Keratinocyte (primary cell): ENCODE results near the gene UQCC2. TPM values are rescaled to one million over a fixed set of nuclear protein-coding genes. Genes with fewer than 3 reads are reported as not detected.

ENCODE experiments used
- DNase-seq: peaks from one replicate; pipeline ENCODE4 v3.0.0-alpha.2; 2011; ENCODE audit warnings: low read depth, missing footprints, low spot score
- FAIRE-seq: peaks from 2 replicates; lab custom pipeline; 2011; peaks lifted over from hg19 to GRCh38; lab: Jason Lieb, UNC
- H2AFZ ChIP-seq: 2 replicates; pipeline ENCODE4 v1.6.0; 2012; ENCODE audit warnings: low read length, control low read depth, inconsistent platforms; ENCODE audit not compliant: control insufficient read depth
- H3K27ac ChIP-seq: 2 replicates; pipeline ENCODE4 v1.5.1; 2011; ENCODE audit warnings: low read length; ENCODE audit not compliant: control insufficient read depth, insufficient read depth
- H3K27me3 ChIP-seq: 3 replicates; pipeline ENCODE4 v1.6.0; 2011; ENCODE audit warnings: low read length; ENCODE audit not compliant: control insufficient read depth, insufficient read depth; ENCODE audit errors: extremely low read depth
- H3K36me3 ChIP-seq, 2 experiments: 2 replicates in 1 of 2; 3 replicates in 1 of 2; pipeline ENCODE4 v1.5.1; 2011; ENCODE audit warnings: low read length in 2 of 2, mild to moderate bottlenecking in 1 of 2; ENCODE audit not compliant: control insufficient read depth in 2 of 2, insufficient read depth in 2 of 2; ENCODE audit errors: extremely low read depth in 1 of 2
- H3K4me1 ChIP-seq: 3 replicates; pipeline ENCODE4 v1.5.1; 2011; ENCODE audit warnings: low read length; ENCODE audit not compliant: control insufficient read depth, insufficient read depth; ENCODE audit errors: extremely low read depth
- H3K4me2 ChIP-seq: 3 replicates; pipeline ENCODE4 v1.6.0; 2011; ENCODE audit warnings: low read depth, low read length; ENCODE audit not compliant: control insufficient read depth, insufficient read depth; ENCODE audit errors: extremely low read depth
- H3K4me3 ChIP-seq, 3 experiments: fragments of 200-600 bp in 1 of 3; sonication (generic) in 1 of 3; 2 replicates in 2 of 3; 3 replicates in 1 of 3; pipeline ENCODE4 v1.5.1; 2011 to 2016; ENCODE audit warnings: low read length in 3 of 3, mild to moderate bottlenecking in 3 of 3, control low read depth in 2 of 3, inconsistent platforms in 1 of 3, low read depth in 1 of 3, mixed read lengths in 1 of 3, mixed run types in 1 of 3, moderate library complexity in 1 of 3; ENCODE audit not compliant: control insufficient read depth in 2 of 3, insufficient read depth in 2 of 3; ENCODE audit errors: extremely low read depth in 1 of 3
- H3K79me2 ChIP-seq: 2 replicates; pipeline ENCODE4 v1.6.0; 2012; ENCODE audit warnings: low read length; ENCODE audit not compliant: control insufficient read depth, insufficient read depth
- H3K9ac ChIP-seq: 3 replicates; pipeline ENCODE4 v1.6.0; 2011; ENCODE audit warnings: low read length; ENCODE audit not compliant: control insufficient read depth, insufficient read depth; ENCODE audit errors: extremely low read depth
- H3K9me1 ChIP-seq: 3 replicates; pipeline ENCODE4 v1.6.0; 2011; ENCODE audit warnings: low read length; ENCODE audit not compliant: control insufficient read depth, insufficient read depth; ENCODE audit errors: extremely low read depth
- H3K9me3 ChIP-seq: 2 replicates; pipeline ENCODE4 v1.5.1; 2012; ENCODE audit warnings: low read depth, low read length; ENCODE audit not compliant: control insufficient read depth
- H4K20me1 ChIP-seq: 3 replicates; pipeline ENCODE4 v1.6.0; 2011; ENCODE audit warnings: low read length; ENCODE audit not compliant: control insufficient read depth, insufficient read depth; ENCODE audit errors: extremely low read depth
- CTCF ChIP-seq, 3 experiments: IDR thresholded peaks in 1 of 3; conservative IDR thresholded peaks in 1 of 3; optimal IDR thresholded peaks in 1 of 3; 2 replicates in 2 of 3; 3 replicates in 1 of 3; pipeline versions ENCODE3 to v1.5.1; 2011; ENCODE audit warnings: low read length in 3 of 3, mild to moderate bottlenecking in 3 of 3, moderate library complexity in 2 of 3, control low read depth in 1 of 3, inconsistent platforms in 1 of 3; ENCODE audit not compliant: insufficient read depth in 2 of 3; ENCODE audit errors: extremely low read depth in 1 of 3
- EZH2 ChIP-seq: IDR thresholded peaks from one replicate; pipeline ENCODE4 v1.6.1; 2012; ENCODE audit warnings: inconsistent platforms, mild to moderate bottlenecking, low read length, moderate library complexity
- dilution Hi-C: fragments of 300-500 bp; cut with MboI; formaldehyde crosslinking; loops from one replicate; pipeline ENCODE4 v1.7.0; 2020; ENCODE audit warnings: low sequenced_read_pairs; ENCODE audit not compliant: extremely low pct_ligation_motif_present
- polyA plus RNA-seq, 5 experiments: library from polyadenylated mRNA; depleted of rRNA in 3 of 5; stranded (reverse) in 3 of 5; stranded (forward) in 1 of 5; unstranded in 1 of 5; fragments of >200 nt; gene quantifications; 1 replicate in 1 of 5; 2 replicates in 3 of 5; 3 replicates in 1 of 5; pipeline versions ENCODE4 v1.2.1 to v1.2.3, GENCODE V29; 2011 to 2012; ENCODE audit warnings: missing spikeins in 2 of 5, low read depth in 1 of 5, low replicate concordance in 1 of 5

UQCC2 gene
- polyA plus RNA-seq, 1 donor (not counting 4 experiments of a cell fraction or from before 2014, with no cell fraction given) = 76.7 TPM

- Histone ChIP-seq H2AFZ (no peak overlapping the region), H3K4me1 (peaks cover 7% of the 10 kb centered on the region), H3K9ac (no peak overlapping the region), H3K4me3 (no peak overlapping the region), H4K20me1 (no peaks in the 10 kb centered on the region), H3K27me3 (no peaks in the 10 kb centered on the region), H3K27ac (no peak overlapping the region), H3K4me2 (no peak overlapping the region), H3K9me1 (no peaks in the 10 kb centered on the region), H3K79me2 (no peaks in the 10 kb centered on the region), H3K9me3 (no peaks in the 10 kb centered on the region), H3K36me3 (peaks cover 63 to 65% of the 10 kb centered on the region in 2 experiments)
- DNase-seq = no peak
- no peak for FAIRE-seq
- TF ChIP-seq EZH2 = no peak
- TF ChIP-seq CTCF (optimal IDR thresholded peaks at IDR 0.05 in 1 of 3, IDR thresholded peaks at IDR 0.05 in 1 of 3, conservative IDR thresholded peaks at IDR 0.05 in 1 of 3; ENCODE audit: extremely low read depth in 1 of 3, insufficient read depth in 2 of 3, low read length in 3 of 3) = no peak
- dilution Hi-C loops = no loop called here
Observed at GRCh38 chr6:33689148-33689494, 22.4 kb downstream of the UQCC2 start.

DNA sequence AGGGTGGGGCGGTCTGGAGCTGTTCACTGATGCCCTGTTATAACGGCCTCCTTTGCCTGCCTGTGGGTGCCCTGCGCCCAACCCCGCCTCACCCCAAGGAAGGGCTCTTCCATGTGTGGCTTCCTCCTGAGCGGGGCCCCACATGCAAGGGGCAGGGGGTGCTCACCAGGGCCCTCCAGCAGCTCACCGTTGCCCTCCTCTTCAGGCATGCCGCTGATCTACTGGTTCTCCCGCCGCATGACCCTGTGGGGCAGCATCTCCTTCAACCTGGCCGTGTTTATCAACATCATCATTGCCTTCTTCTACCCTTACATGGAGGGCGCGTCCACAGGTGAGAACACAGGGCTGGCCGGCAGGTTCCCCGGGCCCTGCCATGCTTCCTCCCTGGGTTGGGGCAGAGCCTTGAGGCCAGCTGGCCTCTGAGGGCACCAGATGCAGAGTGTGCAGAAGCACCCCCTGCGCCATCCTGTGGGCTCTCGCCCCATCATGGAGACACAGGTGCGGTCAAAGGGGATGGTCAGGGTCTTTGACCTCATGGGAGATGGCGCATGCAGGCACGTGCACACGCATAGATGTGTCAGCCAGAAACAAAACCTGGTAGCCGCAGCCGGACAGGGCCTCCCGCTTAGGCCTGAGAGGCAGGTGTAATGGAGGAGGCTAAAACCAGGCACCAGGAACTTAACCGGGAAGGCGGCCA lies 22.9 kb downstream of the UQCC2 start:
- H3K4me3 ChIP-seq = no peak overlapping the region
- peaks cover 62 to 65% of the 10 kb centered on the region in 2 experiments for H3K36me3 ChIP-seq
- H4K20me1 ChIP-seq = no peaks in the 10 kb centered on the region
- H3K9me3 ChIP-seq = no peaks in the 10 kb centered on the region
- no peak overlapping the region for H3K4me2 ChIP-seq
- no peak for TF ChIP-seq EZH2
- TF ChIP-seq CTCF (optimal IDR thresholded peaks at IDR 0.05 in 1 of 3, IDR thresholded peaks at IDR 0.05 in 1 of 3, conservative IDR thresholded peaks at IDR 0.05 in 1 of 3; ENCODE audit: extremely low read depth in 1 of 3, insufficient read depth in 2 of 3, low read length in 3 of 3) = no peak
- H2AFZ ChIP-seq = no peak overlapping the region
- no peaks in the 10 kb centered on the region for H3K79me2 ChIP-seq
- dilution Hi-C loops = no loop called here
- no peak for DNase-seq
- no peaks in the 10 kb centered on the region for H3K9me1 ChIP-seq
- H3K4me1 ChIP-seq = peaks cover 2% of the 10 kb centered on the region
- no peak overlapping the region for H3K9ac ChIP-seq
- no peak overlapping the region for H3K27ac ChIP-seq
- no peak for FAIRE-seq
- H3K27me3 ChIP-seq = no peaks in the 10 kb centered on the region
